ENCODE results near the gene PPL.
"Not testable (repeated sequence)": the region's sequence is repeated elsewhere in the genome, so short reads cannot be mapped to it uniquely, and the experiment has no call there.

Gene PPL

GRCh38 chr16:4915226-4915761 lies 21.7 kb downstream of the PPL start:
- no peak for DNase-seq
- in situ Hi-C loops (cut with MboI; ENCODE audit: low pct_unique_long_range_greater_than_20kb, low sequenced_read_pairs) = no loop called here

DNA sequence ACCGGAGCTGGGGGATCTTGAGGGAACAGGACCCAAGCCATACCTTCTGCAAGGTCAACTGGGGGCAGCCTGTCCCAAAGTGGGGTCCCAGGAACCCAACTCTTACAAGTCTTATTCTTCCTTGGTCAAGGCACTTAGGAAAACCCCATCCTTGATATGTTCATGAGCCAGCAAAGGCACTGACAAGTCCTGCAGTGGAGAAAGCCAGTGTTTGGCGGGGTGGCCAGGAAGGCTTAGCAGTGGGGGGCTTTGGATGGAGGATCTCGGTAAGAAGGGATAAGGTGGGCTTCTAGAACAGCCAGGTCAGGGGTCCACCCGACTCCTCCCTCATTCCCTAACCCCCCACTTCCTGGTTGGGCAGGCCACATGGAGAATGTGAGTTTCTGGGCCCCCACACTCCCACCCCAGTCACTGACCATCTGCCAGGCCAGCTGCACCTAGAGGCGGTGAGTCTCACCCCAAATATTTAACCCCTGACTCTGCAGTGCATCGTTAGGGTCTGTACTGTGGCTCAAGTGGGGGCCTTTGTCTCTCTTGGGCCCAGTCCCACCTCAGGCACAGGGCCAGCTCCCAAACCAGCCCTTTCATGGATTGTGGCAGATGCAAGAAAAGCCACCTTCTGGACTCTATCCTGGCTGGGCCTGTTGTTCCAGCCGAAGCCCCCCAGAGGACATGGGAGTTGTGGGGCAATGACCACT lies 22.3 kb downstream of the PPL start:
- DNase-seq = no peak
- in situ Hi-C loops (cut with MboI; ENCODE audit: low pct_unique_long_range_greater_than_20kb, low sequenced_read_pairs) = no loop called here

GRCh38 chr16:4913774-4914525 lies 23.0 kb downstream of the PPL start:
- in situ Hi-C loops (cut with MboI; ENCODE audit: low pct_unique_long_range_greater_than_20kb, low sequenced_read_pairs) = no loop called here

DNA sequence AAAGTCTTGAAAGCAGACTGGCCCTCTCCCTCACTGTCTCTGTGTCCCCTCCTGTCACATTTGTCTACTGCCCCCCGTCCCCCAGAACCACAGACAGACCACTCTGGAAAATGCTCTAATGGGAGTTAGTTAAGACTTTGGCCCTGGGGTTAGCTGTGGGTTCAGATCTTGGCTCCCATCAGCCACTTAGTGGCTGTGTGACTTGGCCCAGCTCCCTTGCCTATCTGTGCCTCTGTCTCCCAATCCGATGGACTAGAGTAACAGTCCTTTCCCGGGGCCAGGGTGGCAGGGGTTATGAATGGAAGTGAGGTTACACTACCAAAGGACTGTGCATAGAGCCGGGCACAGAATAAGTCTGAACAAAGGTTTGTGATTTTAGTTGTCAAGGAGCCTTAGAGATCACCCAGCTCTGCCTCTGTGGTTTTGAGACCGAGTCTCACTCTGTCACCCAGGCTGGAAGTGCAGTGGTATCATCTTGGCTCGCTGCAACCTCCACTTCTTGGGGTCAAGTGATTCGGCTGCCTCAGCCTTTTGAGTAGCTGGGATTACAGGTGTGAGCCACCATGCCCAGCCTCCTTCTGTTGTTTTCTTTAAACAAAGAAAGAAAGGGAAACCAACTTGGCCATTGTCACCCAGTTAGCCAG lies 23.7 kb downstream of the PPL start:
- DNase-seq = no peak
- in situ Hi-C loops (cut with MboI; ENCODE audit: low pct_unique_long_range_greater_than_20kb, low sequenced_read_pairs) = no loop called here

More at GRCh38 chr16:4913774-4914525, 23.0 kb downstream of the PPL start:
- DNase-seq = no peak

DNA sequence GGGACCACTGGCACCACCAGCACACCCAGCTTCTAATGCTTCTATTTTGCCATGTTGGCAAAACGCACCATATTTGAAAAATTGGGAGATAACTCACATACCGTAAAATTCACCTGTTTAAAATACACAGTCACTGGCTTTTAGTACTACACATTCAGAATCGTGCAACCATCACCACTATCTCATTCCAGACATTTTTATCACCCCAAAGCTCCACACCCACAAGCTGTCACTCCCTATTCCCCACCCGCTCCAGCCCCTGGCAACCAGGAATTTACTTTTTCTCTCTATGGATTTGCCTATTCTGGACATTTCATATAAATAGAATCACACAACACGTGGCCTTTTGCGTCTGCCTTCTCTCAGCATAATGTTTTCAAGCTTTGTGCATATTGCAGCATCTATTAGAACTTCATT lies 25.0 kb downstream of the PPL start:
- in situ Hi-C loops (cut with MboI; ENCODE audit: low pct_unique_long_range_greater_than_20kb, low sequenced_read_pairs) = no loop called here
- no peak for DNase-seq

GRCh38 chr16:4910828-4911227 lies 26.1 kb downstream of the PPL start:
- in situ Hi-C loops (cut with MboI; ENCODE audit: low pct_unique_long_range_greater_than_20kb, low sequenced_read_pairs) = no loop called here
- DNase-seq = no peak

DNA sequence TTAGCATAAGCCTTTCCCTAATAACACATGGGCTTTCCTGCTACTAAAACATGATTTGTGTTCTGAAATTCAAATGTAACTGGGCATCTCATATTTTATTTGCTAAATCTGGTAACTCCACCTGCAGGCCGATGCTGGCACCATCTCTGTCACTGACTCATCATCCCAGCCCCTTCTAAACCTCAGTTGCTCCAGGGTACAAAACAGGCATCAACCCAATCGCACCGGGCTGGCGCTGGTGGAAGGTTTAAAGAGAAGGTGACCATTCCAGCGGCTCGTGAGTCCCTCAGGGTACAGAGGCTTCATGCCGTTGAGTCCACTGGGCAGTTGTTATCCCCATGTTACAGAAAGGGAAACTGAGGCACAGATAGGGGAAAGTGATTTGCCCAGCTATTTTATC lies 27.1 kb downstream of the PPL start:
- in situ Hi-C loops (cut with MboI; ENCODE audit: low pct_unique_long_range_greater_than_20kb, low sequenced_read_pairs) = no loop called here
- DNase-seq = no peak

- DNase-seq = no peak
- in situ Hi-C loops (cut with MboI; ENCODE audit: low pct_unique_long_range_greater_than_20kb, low sequenced_read_pairs) = no loop called here
These were observed 28.0 kb downstream of the PPL start for GRCh38 chr16:4908854-4909401.

- no peak for DNase-seq
- in situ Hi-C loops (cut with MboI; ENCODE audit: low pct_unique_long_range_greater_than_20kb, low sequenced_read_pairs) = no loop called here
These were observed 31.9 kb downstream of the PPL start for GRCh38 chr16:4904942-4905615.

DNA sequence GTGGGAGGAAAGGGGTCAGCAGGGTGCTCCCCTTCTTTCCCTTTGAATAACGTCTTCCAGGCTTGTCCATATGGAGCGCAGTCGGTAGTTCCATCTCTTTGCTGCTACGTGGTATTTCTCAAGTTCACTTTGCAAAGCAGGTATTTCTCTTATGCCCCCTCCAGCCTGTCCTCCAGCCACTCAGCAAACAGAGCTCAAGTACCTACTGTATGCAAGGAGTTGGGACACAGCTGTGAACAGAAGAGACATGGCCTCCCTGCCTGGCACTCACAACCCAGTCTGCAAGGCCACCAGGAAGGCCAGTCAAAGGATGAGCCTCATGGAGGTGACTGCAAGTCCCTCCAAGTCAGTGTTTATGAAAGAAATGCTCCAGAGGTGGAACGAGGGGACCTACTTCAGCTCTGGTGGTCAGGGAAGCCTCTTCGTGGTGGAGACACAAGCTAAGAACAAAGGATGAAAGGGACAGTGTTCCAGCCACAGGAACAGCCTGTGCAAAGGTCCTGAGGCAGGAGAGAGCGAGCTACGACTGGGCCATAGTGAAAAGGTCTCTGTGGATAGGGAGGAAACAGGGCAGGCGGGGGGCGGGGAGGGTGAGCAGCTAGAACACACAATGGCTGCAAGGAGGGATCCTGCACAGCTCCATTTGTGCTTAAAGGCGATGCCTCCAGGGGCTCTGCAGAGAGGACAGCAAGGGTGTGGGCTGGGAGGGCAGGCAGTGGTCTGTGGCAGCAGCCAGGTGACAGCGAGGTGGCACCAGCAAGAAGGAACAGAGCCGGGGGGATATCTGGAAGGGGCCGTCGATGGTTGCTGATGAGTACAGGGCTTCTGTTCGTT lies 32.6 kb downstream of the PPL start:
- in situ Hi-C loops (cut with MboI; ENCODE audit: low pct_unique_long_range_greater_than_20kb, low sequenced_read_pairs) = no loop called here

DNA sequence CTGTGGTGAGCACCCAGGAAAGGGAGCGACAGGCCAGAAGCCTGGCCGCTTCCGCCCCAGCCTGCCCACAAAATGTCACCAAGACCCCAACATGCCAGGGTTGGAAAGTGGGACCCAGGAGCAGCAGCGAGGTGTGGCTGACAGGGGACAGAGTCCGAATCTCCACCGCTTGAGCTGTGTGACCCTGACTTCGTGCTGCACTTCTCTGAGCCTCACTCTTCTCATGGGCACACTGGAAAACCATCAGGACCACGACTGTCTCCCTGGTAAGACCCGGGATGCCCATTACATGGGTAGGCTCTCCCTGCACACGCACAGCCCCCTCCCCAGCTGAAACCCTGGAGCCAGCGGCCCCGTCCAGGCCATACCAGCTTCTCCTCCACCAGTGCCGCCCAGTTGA lies 34.9 kb downstream of the PPL start:
- in situ Hi-C loops (cut with MboI; ENCODE audit: low pct_unique_long_range_greater_than_20kb, low sequenced_read_pairs) = no loop called here
- no peak for DNase-seq

More for the DNA sequence above, 32.6 kb downstream of the PPL start:
- DNase-seq = no peak

DNA sequence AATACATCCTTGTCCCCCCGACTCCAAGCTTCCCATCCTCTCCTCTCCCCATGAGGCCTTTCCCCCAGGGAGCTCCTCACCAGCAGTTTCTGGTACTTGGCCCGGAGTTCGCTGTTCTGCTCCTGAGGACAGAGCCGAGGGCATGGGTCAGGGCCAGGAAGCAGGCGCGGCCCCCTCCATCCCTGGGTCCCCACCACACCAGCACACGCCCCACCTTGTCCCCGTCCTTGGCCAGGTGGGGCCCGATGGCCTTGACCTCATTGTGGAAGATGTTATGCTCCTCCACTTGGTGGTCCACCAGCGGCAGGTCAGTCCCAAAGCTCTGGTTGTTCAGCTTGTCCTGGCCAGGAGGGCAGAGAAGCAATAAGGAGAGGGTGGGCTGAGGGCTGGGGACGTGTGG lies 36.2 kb downstream of the PPL start:
- in situ Hi-C loops (cut with MboI; ENCODE audit: low pct_unique_long_range_greater_than_20kb, low sequenced_read_pairs) = no loop called here
- no peak for DNase-seq

- DNase-seq = no peak
- in situ Hi-C loops (cut with MboI; ENCODE audit: low pct_unique_long_range_greater_than_20kb, low sequenced_read_pairs) = no loop called here
These were observed 36.9 kb downstream of the PPL start for GRCh38 chr16:4900036-4900435.

GRCh38 chr16:4899474-4899846 lies 37.5 kb downstream of the PPL start:
- in situ Hi-C loops (cut with MboI; ENCODE audit: low pct_unique_long_range_greater_than_20kb, low sequenced_read_pairs) = no loop called here
- DNase-seq = no peak

- DNase-seq = no peak
- in situ Hi-C loops (cut with MboI; ENCODE audit: low pct_unique_long_range_greater_than_20kb, low sequenced_read_pairs) = no loop called here
These were observed 38.0 kb downstream of the PPL start for GRCh38 chr16:4898811-4899473.

- in situ Hi-C loops (cut with MboI; ENCODE audit: low pct_unique_long_range_greater_than_20kb, low sequenced_read_pairs) = no loop called here
- DNase-seq = no peak
These were observed 39.6 kb downstream of the PPL start for GRCh38 chr16:4897328-4897727.

DNA sequence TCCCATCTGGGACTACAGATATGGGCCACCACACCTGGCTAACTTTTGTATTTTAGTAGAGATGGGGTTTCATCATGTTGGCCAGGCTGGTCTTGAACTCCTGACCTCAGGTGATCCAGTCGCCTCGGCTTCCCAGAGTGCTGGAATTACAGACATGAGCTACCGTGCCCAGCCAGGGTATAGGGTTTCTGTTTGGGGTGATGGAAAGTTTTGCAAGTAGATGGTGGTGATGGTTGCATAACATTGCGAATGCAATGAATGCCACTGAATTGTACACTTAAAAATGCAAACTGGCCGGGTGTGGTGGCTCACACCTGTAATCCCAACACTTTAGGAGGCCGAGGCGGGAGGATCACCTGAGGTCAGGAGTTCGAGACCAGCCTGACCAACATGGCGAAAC lies 40.2 kb downstream of the PPL start:
- DNase-seq; in situ Hi-C loops (cut with MboI; ENCODE audit: low pct_unique_long_range_greater_than_20kb, low sequenced_read_pairs): not testable (repeated sequence)

DNA sequence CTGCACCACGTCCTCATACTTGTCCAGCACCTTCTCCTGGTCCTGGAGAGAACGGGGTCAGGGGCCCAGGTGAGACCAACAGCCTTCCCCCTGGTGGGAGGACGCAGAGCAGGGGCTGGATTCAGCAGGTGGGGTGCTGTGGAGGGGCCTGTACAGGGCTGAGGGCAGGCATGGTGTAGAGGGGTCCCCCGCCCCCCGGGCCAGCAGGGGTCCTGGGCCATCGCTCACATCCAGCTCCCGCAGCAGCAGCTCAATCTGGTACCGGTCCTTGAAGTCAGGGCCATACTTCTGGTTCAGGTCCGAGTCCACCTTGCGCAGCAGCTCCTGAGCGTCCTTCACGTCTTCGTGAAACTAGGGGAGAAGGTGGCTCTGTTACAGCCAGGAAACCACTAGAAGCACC lies 41.6 kb downstream of the PPL start:
- DNase-seq = no peak

More for the DNA sequence above, 41.6 kb downstream of the PPL start:
- in situ Hi-C loops (cut with MboI; ENCODE audit: low pct_unique_long_range_greater_than_20kb, low sequenced_read_pairs) = no loop called here

Data from KBM-7 (cell line).